Esophagus muscularis mucosa (tissue), 3 donors: ENCODE measurements around the gene TRIM34.

ENCODE experiments used
- CTCF ChIP-seq, 3 experiments: fragments of 200-600 bp in 2 of 3; fragments of 450-650 bp in 1 of 3; sonication (generic) in 2 of 3; IDR thresholded peaks; one replicate each; pipeline ENCODE4 v1.5.1; 2017 to 2019; ENCODE audit warnings: antibody characterized with exemption in 3 of 3, mild to moderate bottlenecking in 2 of 3, moderate library complexity in 1 of 3
- POLR2A ChIP-seq: fragments of 450-650 bp; IDR thresholded peaks from one replicate; pipeline ENCODE4 v1.6.1; 2017; ENCODE audit warnings: antibody characterized with exemption, moderate library complexity, mild to moderate bottlenecking, low read depth

- no peak for TF ChIP-seq POLR2A
- TF ChIP-seq CTCF (IDR thresholded peaks at IDR 0.05), result peak; percentile 61 to 89 (median 63)
Observed at GRCh38 chr11:5600374-5600851, 24.4 kb upstream of the TRIM34 start.
